ENCODE data around the gene PSRC1. TPM values are rescaled to one million over a fixed set of nuclear protein-coding genes. Genes with fewer than 3 reads are reported as not detected.

PSRC1 gene
- total RNA-seq, 2 donors from 2014 or later = 6.5 to 36.0 TPM

GRCh38 chr1:109247401-109248365 lies 35.3 kb downstream of the PSRC1 start:
- no peak for DNase-seq

GRCh38 chr1:109246141-109246551 lies 36.8 kb downstream of the PSRC1 start:
- no peak for TF ChIP-seq CTCF (IDR thresholded peaks at IDR 0.05)
- DNase-seq = no peak
- no peak overlapping the region for H3K9ac ChIP-seq (ENCODE audit: low read depth in 2 of 2, low read length in 2 of 2)
- no peak overlapping the region for H3K4me3 ChIP-seq
- H3K36me3 ChIP-seq = no peaks in the 10 kb centered on the region
- intact Hi-C loops (cut with DNase I) = no loop called here
- H3K4me1 ChIP-seq = no peaks in the 10 kb centered on the region
- no peaks in the 10 kb centered on the region for H3K9me3 ChIP-seq
- H3K27me3 ChIP-seq = no peaks in the 10 kb centered on the region
- no peak overlapping the region for H3K27ac ChIP-seq

More at GRCh38 chr1:109247401-109248365, 35.3 kb downstream of the PSRC1 start:
- no peak overlapping the region for H3K9ac ChIP-seq (ENCODE audit: low read depth in 2 of 2, low read length in 2 of 2)
- H3K4me1 ChIP-seq = no peaks in the 10 kb centered on the region
- intact Hi-C loops (cut with DNase I) = no loop called here
- no peak overlapping the region for H3K27ac ChIP-seq
- H3K27me3 ChIP-seq = no peaks in the 10 kb centered on the region
- H3K9me3 ChIP-seq = no peaks in the 10 kb centered on the region
- no peaks in the 10 kb centered on the region for H3K36me3 ChIP-seq
- H3K4me3 ChIP-seq = no peak overlapping the region
- no peak for TF ChIP-seq CTCF (IDR thresholded peaks at IDR 0.05)

- Histone ChIP-seq H3K36me3 (no peaks in the 10 kb centered on the region), H3K27ac (no peak overlapping the region), H3K4me3 (no peak overlapping the region), H3K9ac (ENCODE audit: low read depth in 2 of 2, low read length in 2 of 2) (no peak overlapping the region), H3K27me3 (no peaks in the 10 kb centered on the region), H3K4me1 (no peaks in the 10 kb centered on the region), H3K9me3 (no peaks in the 10 kb centered on the region)
- no peak for TF ChIP-seq CTCF (IDR thresholded peaks at IDR 0.05)
- intact Hi-C loops (cut with DNase I) = no loop called here
- no peak for DNase-seq
These were observed 38.9 kb downstream of the PSRC1 start for GRCh38 chr1:109243860-109244552.

- Histone ChIP-seq H3K36me3 (no peaks in the 10 kb centered on the region), H3K9ac (ENCODE audit: low read depth in 2 of 2, low read length in 2 of 2) (no peak overlapping the region), H3K27me3 (no peaks in the 10 kb centered on the region), H3K9me3 (no peaks in the 10 kb centered on the region), H3K27ac (no peak overlapping the region), H3K4me3 (no peak overlapping the region), H3K4me1 (no peaks in the 10 kb centered on the region)
- intact Hi-C loops (cut with DNase I) = no loop called here
- no peak for TF ChIP-seq CTCF (IDR thresholded peaks at IDR 0.05)
- DNase-seq = no peak
These were observed 39.7 kb downstream of the PSRC1 start for GRCh38 chr1:109243221-109243620.

GRCh38 chr1:109242387-109242786 lies 40.6 kb downstream of the PSRC1 start:
- DNase-seq = no peak
- no peak for TF ChIP-seq CTCF (IDR thresholded peaks at IDR 0.05)
- Histone ChIP-seq H3K9me3 (no peaks in the 10 kb centered on the region), H3K4me3 (no peak overlapping the region), H3K27me3 (no peaks in the 10 kb centered on the region), H3K27ac (no peak overlapping the region), H3K4me1 (no peaks in the 10 kb centered on the region), H3K9ac (ENCODE audit: low read depth in 2 of 2, low read length in 2 of 2) (no peak overlapping the region), H3K36me3 (no peaks in the 10 kb centered on the region)
- intact Hi-C loops (cut with DNase I) = no loop called here

All from colonic mucosa (tissue), 4 donors.